Activated naive CD8-positive, alpha-beta T cell (primary cell): ENCODE data around the gene NCLN.
"Not testable (repeated sequence)": the region's sequence is repeated elsewhere in the genome, so short reads cannot be mapped to it uniquely, and the experiment has no call there.

ENCODE experiments used
- H3K27ac Mint-ChIP-seq: one replicate; pipeline ENCODE4 v1.8.0; 2021; ENCODE audit warnings: mixed read lengths
- H3K27me3 Mint-ChIP-seq: one replicate; pipeline ENCODE4 v1.8.0; 2021; ENCODE audit warnings: mixed read lengths
- H3K36me3 Mint-ChIP-seq: one replicate; pipeline ENCODE4 v1.8.0; 2021; ENCODE audit warnings: mixed read lengths
- H3K4me1 Mint-ChIP-seq: one replicate; pipeline ENCODE4 v1.8.0; 2021; ENCODE audit warnings: low read depth, mixed read lengths
- H3K4me3 Mint-ChIP-seq: one replicate; pipeline ENCODE4 v1.8.0; 2021; ENCODE audit warnings: mild to moderate bottlenecking, mixed read lengths
- H3K9me3 Mint-ChIP-seq: one replicate; pipeline ENCODE4 v1.8.0; 2021; ENCODE audit warnings: low read depth, mixed read lengths

The NCLN gene

DNA sequence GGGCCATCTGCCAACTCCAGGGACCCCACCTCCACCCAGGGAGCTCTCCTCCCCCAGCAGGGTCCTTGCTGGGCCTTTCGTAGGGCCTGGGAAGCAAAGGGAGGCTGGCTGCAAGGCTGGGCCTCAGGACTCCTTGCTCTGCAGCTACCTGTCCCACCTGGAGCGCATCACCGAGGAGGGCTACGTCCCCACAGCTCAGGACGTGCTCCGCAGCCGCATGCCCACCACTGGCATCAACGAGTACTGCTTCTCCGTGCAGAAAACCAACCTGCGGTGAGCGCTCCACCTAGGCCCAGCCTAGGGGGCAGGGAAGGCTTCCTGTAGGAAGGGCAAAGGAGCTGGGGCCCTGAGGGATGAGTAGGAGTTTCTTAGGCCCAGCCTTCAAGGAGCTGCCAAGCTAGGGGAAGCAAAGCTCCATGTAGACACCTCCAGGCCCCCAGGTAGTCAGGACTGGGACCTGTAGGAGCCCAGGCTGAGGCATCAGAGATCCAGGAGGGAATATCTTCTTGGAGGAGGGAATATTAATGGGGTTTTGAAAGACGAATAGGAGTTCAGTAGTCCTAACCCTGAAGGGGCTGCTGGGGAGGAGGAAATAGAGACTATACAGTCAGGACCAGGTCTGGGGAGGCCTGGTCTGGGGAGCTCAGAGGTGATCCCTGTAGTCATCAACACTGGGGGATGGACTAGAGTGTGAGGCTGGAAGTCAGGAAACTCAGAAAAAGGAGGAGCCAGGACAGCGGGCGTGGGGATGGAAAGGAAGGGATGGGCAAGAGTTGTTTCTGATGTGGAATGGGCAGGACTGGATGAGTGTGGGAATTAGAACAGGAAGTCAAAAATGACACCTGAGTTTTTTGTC, 33.9 kb upstream of the NCLN start:
- Mint-ChIP-seq H3K9me3 (no peaks in the 10 kb centered on the region), H3K36me3 (no peaks in the 10 kb centered on the region), H3K4me1 (no peaks in the 10 kb centered on the region), H3K27ac (no peak overlapping the region), H3K27me3 (no peaks in the 10 kb centered on the region), H3K4me3 (no peak overlapping the region)

DNA sequence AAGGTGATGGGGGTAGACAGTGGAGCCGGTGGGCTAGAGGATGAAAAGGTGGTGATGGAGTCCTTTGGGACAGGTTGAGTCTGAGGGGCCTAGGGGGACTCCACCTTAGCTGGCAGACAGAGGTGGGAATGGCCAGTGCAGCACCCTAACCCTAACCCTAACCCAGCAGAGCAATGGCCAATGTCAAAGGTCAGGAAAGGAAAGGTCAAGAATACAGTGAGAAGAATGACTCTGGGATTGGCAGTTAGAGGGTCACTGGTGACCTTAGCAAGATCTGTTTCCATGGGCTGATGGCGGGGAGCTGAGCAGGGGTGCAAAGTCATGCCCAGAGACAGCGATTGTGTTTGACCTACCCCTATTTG, 33.3 kb upstream of the NCLN start:
- Mint-ChIP-seq H3K9me3 (no peaks in the 10 kb centered on the region), H3K36me3 (no peaks in the 10 kb centered on the region), H3K4me1 (no peaks in the 10 kb centered on the region), H3K27ac (no peak overlapping the region), H3K27me3 (no peaks in the 10 kb centered on the region), H3K4me3 (no peak overlapping the region)

DNA sequence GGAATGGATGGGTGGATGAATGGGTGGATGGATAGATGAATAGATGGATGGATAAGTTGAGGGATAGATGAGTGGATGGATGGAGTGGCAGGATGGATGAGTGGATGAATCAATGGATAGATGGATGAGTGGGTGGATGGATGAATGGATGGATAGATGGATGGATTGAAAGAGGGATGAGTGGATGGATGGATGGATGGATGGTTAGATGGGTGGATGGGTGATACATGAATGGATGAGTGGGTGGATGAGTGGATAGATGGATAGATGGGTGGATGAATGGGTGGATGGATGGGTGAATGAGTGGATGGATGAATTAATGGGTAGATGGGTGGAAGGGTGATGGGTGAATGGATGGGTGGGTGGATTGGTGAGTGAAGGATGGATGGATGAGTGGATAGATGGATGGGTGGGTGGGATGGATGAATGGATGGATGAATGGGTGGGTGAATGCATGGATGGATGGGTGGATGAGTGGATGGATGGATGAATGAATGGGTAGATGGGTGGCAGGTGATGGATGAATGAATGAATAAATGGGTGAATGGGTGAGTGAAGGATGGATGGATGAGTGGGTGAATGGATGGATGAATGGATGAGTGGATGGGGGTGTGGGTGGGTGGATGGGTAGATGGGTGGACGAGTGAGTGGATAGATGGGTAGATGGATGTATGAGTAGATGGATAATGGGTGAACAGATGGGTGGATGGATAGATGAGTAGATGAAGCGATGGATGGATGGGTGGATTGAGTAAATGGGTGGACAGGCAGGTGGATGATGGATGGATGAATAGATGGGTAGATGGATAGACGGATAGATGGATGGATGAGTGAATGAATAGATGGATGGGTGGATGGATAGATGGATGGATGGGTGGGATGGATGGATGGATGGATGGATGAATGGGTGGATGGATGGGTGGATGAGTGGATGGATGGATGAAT, 32.2 kb upstream of the NCLN start:
- H3K4me3 Mint-ChIP-seq: no peak overlapping the region
- no peaks in the 10 kb centered on the region for H3K9me3 Mint-ChIP-seq
- H3K27ac Mint-ChIP-seq: no peak overlapping the region
- H3K4me1 Mint-ChIP-seq: peaks cover 2% of the 10 kb centered on the region
- no peaks in the 10 kb centered on the region for H3K36me3 Mint-ChIP-seq
- H3K27me3 Mint-ChIP-seq: no peaks in the 10 kb centered on the region

DNA sequence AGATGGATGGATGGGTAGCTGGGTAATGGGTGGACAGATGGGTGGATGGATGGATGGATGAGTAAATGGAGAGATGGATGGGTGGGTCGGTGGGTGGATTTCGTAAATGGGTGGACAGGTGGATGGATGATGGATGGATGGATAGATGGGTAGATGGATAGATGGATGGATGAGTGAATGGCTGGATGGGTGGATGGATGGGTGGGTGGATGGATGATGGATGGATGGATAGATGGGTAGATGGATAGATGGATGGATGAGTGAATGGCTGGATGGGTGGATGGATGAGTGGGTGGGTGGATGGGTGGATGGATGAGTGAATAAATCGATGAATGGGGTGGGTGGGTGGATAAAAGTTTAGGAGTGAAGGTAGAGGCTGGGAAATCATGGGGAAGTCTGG, 31.3 kb upstream of the NCLN start:
- not testable (repeated sequence) for H3K36me3 Mint-ChIP-seq, H3K4me1 Mint-ChIP-seq, H3K4me3 Mint-ChIP-seq, H3K9me3 Mint-ChIP-seq, H3K27ac Mint-ChIP-seq, H3K27me3 Mint-ChIP-seq

DNA sequence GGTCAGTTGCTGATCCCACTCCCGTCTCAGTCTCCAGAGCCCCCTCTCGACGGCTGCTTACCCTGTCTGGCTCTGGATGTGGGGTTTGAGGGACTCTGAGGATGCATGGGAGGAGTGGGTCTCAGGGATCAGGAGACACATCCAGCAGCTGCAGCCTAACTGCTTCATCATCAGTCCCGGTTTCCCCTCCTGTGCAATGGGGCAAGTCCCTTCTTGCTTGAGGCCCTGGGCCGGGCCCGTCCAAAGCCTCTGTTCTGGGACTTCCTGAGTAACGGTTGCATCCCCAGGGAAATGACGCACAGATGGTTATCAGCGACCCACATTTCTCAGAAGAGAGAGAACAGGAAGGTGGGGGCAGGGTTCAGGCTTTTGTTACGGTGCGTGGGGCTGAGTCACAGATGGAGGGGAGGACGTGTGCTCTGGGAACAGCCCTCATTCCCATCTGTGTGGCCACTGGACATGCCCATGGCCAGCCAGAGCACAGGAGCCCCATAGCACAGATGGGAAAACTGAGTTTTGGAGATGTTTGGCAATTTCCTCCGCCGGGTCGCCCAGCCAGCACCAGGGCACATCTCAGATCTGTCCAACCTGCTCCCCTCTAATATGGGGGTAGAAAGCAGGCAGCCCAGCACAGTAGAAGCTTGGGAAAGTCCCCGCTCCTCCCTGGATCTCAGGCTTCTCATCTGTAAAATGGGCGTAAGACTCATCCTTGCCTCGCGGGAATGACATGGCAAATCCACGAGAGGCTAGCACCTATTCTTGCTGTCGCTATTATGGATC, 30.6 kb upstream of the NCLN start:
- H3K4me3 Mint-ChIP-seq: peak overlapping the region; percentile 47
- H3K27ac Mint-ChIP-seq: no peak overlapping the region

DNA sequence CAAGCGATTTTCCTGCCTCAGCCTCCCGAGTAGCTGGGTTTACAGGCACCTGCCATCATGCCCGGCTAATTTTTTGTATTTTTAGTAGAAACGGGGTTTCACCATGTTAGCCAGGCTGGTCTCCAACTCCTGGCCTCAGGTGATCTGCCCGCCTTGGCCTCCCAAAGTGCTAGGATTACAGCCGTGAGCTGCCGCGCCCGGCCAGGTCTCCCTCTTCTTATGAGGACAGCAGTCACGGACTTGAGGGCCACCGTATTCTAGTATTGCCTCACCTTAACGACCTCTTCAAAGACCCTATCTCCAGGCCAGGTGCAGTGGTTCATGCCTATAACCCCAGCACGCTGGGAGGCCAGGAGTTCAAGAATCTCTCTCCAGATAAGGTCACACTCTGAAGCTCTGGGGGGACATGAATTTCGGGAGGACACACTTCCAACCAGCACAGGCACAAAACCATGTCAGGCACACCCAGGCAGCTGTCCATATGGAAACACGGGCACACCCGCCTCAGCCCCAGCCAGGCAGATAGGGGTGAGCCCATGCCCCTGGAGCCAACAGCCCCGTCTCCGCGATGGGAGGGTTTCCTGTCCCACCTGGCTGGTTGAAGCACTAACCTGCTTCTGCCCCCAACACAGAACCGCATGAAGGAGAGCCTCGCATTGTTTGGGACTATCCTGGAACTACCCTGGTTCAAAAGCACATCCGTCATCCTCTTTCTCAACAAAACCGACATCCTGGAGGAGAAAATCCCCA, 28.5 kb upstream of the NCLN start:
- Mint-ChIP-seq H3K4me3 (no peak overlapping the region), H3K9me3 (peaks cover 4% of the 10 kb centered on the region), H3K36me3 (no peaks in the 10 kb centered on the region), H3K27ac (no peak overlapping the region), H3K4me1 (peaks cover 8% of the 10 kb centered on the region), H3K27me3 (no peaks in the 10 kb centered on the region)

More for the DNA sequence above, 30.6 kb upstream of the NCLN start:
- H3K27me3 Mint-ChIP-seq: no peaks in the 10 kb centered on the region
- no peaks in the 10 kb centered on the region for H3K36me3 Mint-ChIP-seq
- peaks cover 2% of the 10 kb centered on the region for H3K4me1 Mint-ChIP-seq
- H3K9me3 Mint-ChIP-seq: peaks cover 1% of the 10 kb centered on the region

DNA sequence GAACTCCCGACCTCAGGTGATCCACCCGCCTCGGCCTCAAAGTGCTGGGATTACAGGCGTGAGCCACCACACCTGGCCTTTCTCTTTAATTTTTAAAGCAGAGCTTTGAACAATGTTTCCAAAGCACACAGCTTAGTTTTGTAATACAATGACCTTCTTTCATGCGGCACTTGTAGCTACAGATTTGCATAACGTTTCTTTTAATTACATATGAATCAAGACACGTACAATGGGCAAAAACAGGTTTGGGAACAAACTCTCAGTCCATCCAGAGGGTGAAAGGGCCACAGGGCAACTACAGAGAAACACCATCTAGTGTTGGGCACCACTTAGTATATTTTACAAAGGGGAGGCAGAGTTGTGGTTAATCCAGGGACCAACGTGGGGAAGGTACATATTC, 26.2 kb upstream of the NCLN start:
- H3K4me3 Mint-ChIP-seq: no peak overlapping the region
- peaks cover 4% of the 10 kb centered on the region for H3K9me3 Mint-ChIP-seq
- H3K36me3 Mint-ChIP-seq: no peaks in the 10 kb centered on the region
- no peak overlapping the region for H3K27ac Mint-ChIP-seq
- no peaks in the 10 kb centered on the region for H3K27me3 Mint-ChIP-seq
- H3K4me1 Mint-ChIP-seq: peaks cover 17% of the 10 kb centered on the region

DNA sequence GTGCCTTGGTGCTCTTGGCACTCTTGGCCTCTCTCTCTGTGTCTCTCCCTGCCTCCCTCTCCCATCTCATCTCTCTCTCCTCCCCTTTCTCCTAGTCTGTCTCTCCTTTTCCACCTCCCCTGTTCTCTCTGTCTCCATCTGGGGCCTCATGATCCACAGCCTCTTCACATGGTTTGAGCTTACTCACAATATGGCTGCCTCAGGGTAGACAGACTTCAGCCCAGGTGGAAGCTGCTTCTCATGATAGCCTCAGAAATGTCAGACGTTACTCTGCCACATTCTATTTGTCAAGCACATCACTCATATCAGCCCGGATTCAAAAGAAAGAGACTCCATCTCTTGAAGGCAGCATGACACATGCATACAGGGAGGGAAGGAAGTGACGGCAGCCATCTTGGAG, 25.5 kb upstream of the NCLN start:
- Mint-ChIP-seq H3K9me3 (peaks cover 4% of the 10 kb centered on the region), H3K4me1 (peaks cover 17% of the 10 kb centered on the region), H3K27me3 (no peaks in the 10 kb centered on the region), H3K27ac (no peak overlapping the region), H3K4me3 (no peak overlapping the region), H3K36me3 (no peaks in the 10 kb centered on the region)

DNA sequence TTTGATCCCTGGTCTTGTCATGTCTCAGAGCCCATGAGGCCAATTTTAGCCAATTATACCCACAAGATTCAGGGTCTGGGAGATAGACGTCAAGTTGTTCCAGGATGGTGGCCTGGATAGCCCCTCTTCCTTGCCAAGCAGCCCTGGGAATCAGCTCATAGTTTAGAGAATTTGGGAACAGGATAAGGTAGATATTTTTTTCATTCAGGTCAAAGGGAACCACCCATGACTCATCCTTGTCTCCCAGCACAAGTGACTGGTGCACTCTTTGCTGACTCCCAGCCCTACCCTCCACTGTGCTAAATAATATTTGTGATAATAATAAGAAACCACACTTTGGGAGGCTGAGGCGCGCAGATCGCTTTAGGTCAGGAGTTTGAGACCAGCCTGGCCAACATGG, 24.3 kb upstream of the NCLN start:
- Mint-ChIP-seq H3K36me3 (no peaks in the 10 kb centered on the region), H3K4me3 (no peak overlapping the region), H3K4me1 (peaks cover 22% of the 10 kb centered on the region), H3K27ac (no peak overlapping the region), H3K9me3 (peaks cover 4% of the 10 kb centered on the region), H3K27me3 (no peaks in the 10 kb centered on the region)

DNA sequence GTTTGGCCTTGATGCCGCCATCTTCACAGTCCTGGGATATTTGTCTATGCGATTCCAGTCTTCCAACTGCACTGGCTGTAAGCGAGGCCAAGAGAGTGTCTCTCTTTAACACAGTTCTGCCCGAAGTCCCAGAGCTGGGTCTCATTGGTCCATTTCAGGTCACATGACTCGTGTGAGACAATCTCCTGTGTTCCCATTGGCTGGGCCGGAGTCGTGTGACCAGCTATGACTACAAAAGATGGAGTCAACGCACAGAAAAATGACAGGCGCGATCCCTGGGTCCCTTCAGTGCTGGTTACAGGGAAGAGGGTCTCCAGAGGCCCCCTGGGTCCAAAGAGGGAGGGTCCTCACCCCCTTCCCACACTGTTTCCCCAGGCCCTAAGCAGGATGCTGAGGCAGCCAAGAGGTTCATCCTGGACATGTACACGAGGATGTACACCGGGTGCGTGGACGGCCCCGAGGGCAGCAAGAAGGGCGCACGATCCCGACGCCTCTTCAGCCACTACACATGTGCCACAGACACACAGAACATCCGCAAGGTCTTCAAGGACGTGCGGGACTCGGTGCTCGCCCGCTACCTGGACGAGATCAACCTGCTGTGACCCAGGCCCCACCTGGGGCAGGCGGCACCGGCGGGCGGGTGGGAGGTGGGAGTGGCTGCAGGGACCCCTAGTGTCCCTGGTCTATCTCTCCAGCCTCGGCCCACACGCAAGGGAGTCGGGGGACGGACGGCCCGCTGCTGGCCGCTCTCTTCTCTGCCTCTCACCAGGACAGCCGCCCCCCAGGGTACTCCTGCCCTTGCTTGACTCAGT, 23.1 kb upstream of the NCLN start:
- no peaks in the 10 kb centered on the region for H3K27me3 Mint-ChIP-seq
- H3K4me1 Mint-ChIP-seq: peaks cover 22% of the 10 kb centered on the region
- no peaks in the 10 kb centered on the region for H3K36me3 Mint-ChIP-seq
- H3K9me3 Mint-ChIP-seq: peaks cover 4% of the 10 kb centered on the region
- H3K27ac Mint-ChIP-seq: no peak overlapping the region
- H3K4me3 Mint-ChIP-seq: no peak overlapping the region

DNA sequence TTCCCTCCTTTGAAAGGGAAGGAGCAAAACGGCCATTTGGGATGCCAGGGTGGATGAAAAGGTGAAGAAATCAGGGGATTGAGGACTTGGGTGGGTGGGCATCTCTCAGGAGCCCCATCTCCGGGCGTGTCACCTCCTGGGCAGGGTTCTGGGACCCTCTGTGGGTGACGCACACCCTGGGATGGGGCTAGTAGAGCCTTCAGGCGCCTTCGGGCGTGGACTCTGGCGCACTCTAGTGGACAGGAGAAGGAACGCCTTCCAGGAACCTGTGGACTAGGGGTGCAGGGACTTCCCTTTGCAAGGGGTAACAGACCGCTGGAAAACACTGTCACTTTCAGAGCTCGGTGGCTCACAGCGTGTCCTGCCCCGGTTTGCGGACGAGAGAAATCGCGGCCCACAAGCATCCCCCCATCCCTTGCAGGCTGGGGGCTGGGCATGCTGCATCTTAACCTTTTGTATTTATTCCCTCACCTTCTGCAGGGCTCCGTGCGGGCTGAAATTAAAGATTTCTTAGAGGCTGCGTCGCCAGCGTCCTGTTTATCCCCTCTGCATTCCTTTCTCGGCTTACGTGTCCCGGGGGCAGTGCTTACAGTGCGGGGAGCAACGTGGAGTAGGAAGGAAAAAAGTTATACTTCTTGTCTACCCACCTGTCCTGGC, 22.4 kb upstream of the NCLN start:
- Mint-ChIP-seq H3K4me3 (no peak overlapping the region), H3K9me3 (peaks cover 4% of the 10 kb centered on the region), H3K27ac (no peak overlapping the region), H3K36me3 (no peaks in the 10 kb centered on the region), H3K27me3 (no peaks in the 10 kb centered on the region), H3K4me1 (peaks cover 20% of the 10 kb centered on the region)

DNA sequence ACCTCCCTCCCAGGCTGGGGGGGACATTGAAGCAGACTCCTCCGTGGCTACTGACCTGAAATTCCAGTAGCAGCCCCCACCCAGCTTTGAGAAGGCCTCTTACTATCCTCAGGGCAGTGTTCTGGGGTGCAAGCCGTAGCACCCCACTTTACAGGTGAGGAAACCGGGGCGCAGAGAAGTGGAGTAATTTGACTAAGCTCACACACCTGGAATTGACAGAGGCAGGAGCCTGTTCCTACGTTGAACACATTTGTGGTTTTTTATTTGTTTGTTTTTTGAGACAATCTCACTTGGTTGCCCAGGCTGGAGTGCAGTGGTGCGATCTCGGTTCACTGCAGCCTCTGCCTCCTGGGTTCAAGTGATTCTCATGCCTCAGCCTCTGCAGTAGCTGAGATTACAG, 21.8 kb upstream of the NCLN start:
- H3K36me3 Mint-ChIP-seq: no peaks in the 10 kb centered on the region
- H3K27ac Mint-ChIP-seq: no peak overlapping the region
- H3K4me1 Mint-ChIP-seq: peaks cover 20% of the 10 kb centered on the region
- peaks cover 4% of the 10 kb centered on the region for H3K9me3 Mint-ChIP-seq
- no peak overlapping the region for H3K4me3 Mint-ChIP-seq
- H3K27me3 Mint-ChIP-seq: no peaks in the 10 kb centered on the region

DNA sequence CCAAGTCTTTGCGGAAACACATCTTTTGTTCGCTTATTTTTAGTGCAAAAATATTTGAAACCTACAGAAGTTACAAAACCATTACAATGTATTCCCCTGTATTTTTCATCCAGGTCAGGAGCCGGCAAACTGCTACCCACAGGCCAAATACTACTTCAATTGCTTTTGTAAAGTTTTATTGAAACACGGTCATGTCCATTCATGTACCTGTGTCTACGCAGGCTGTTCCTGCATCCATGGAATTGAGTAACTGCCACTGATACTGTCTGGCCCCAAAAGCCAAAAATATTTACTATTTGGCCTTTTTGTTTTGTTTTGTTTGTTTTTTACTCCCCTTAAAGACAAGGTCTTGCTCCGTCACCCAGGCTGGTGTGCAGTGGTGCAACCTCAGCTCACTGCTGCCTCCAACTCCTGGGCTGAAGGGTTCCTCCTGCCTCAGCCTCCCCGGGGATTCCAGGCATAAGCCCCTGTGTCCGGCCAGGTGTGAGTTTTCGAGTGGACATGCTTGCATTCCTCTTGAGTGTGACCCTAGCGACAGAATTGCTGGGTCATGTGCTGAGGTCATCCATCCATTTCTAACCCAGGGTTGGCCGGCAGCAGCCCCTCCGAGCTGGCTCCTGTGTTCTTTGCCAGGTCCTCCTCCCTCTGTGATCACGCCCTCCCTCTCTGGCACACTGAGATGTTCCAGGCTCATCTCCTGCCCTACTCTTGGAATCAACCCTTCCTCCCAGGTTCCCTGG, 18.0 kb upstream of the NCLN start:
- no peaks in the 10 kb centered on the region for H3K9me3 Mint-ChIP-seq
- H3K4me3 Mint-ChIP-seq: no peak overlapping the region
- H3K36me3 Mint-ChIP-seq: no peaks in the 10 kb centered on the region
- no peaks in the 10 kb centered on the region for H3K27me3 Mint-ChIP-seq
- peaks cover 17% of the 10 kb centered on the region for H3K4me1 Mint-ChIP-seq
- H3K27ac Mint-ChIP-seq: no peak overlapping the region
